Astrocyte (in vitro differentiated cells and primary cell): Measurements from ENCODE around the gene GTF2H3. TPM values are rescaled to one million over a fixed set of nuclear protein-coding genes. Genes with fewer than 3 reads are reported as not detected.

ENCODE experiments used
- DNase-seq: peaks from one replicate; pipeline ENCODE4 v3.0.0-alpha.2; 2010; ENCODE audit warnings: low read depth
- FAIRE-seq: peaks from 2 replicates; lab custom pipeline; 2011; peaks lifted over from hg19 to GRCh38; lab: Jason Lieb, UNC
- H2AFZ ChIP-seq: 2 replicates; pipeline ENCODE4 v1.6.0; 2012; ENCODE audit warnings: low read depth, low read length, inconsistent platforms
- H3K27ac ChIP-seq: 2 replicates; pipeline ENCODE4 v1.5.1; 2011; ENCODE audit warnings: low read depth, low read length, inconsistent platforms
- H3K27me3 ChIP-seq: 2 replicates; pipeline ENCODE4 v1.6.0; 2011; ENCODE audit warnings: low read length, inconsistent platforms; ENCODE audit not compliant: insufficient read depth
- H3K36me3 ChIP-seq: 2 replicates; pipeline ENCODE4 v1.5.1; 2011; ENCODE audit warnings: low read length, inconsistent platforms; ENCODE audit not compliant: insufficient read depth
- H3K4me1 ChIP-seq: 2 replicates; pipeline ENCODE4 v1.5.1; 2011; ENCODE audit warnings: low read length, inconsistent platforms; ENCODE audit not compliant: insufficient read depth
- H3K4me2 ChIP-seq: 2 replicates; pipeline ENCODE4 v1.6.0; 2012; ENCODE audit warnings: low read length, inconsistent platforms
- H3K4me3 ChIP-seq: 2 replicates; pipeline ENCODE4 v1.5.1; 2011; ENCODE audit warnings: low read depth, mild to moderate bottlenecking, low read length, inconsistent platforms; ENCODE audit not compliant: insufficient read depth
- H3K79me2 ChIP-seq: 2 replicates; pipeline ENCODE4 v1.6.0; 2012; ENCODE audit warnings: mild to moderate bottlenecking, low read length, inconsistent platforms; ENCODE audit not compliant: insufficient read depth
- H3K9ac ChIP-seq: 2 replicates; pipeline ENCODE4 v1.6.0; 2012; ENCODE audit warnings: mild to moderate bottlenecking, low read length, inconsistent platforms
- H3K9me3 ChIP-seq: 2 replicates; pipeline ENCODE4 v1.5.1; 2012; ENCODE audit warnings: low read depth, mild to moderate bottlenecking, low read length, inconsistent platforms; ENCODE audit not compliant: insufficient read depth
- H4K20me1 ChIP-seq: 2 replicates; pipeline ENCODE4 v1.6.0; 2012; ENCODE audit warnings: low read length, inconsistent platforms; ENCODE audit not compliant: insufficient read depth
- H3K27ac Mint-ChIP-seq: one replicate; pipeline ENCODE4 v1.8.0; 2021; ENCODE audit warnings: mild to moderate bottlenecking, mixed read lengths; ENCODE audit not compliant: unreplicated experiment
- H3K27me3 Mint-ChIP-seq: one replicate; pipeline ENCODE4 v1.8.0; 2021; ENCODE audit warnings: low read depth, mixed read lengths; ENCODE audit not compliant: unreplicated experiment
- H3K36me3 Mint-ChIP-seq: one replicate; pipeline ENCODE4 v1.8.0; 2021; ENCODE audit warnings: low read depth, mixed read lengths; ENCODE audit not compliant: unreplicated experiment
- H3K4me1 Mint-ChIP-seq: one replicate; pipeline ENCODE4 v1.8.0; 2021; ENCODE audit warnings: low read depth, mixed read lengths; ENCODE audit not compliant: unreplicated experiment
- H3K4me3 Mint-ChIP-seq: one replicate; pipeline ENCODE4 v1.8.0; 2021; ENCODE audit warnings: mild to moderate bottlenecking, moderate library complexity, mixed read lengths; ENCODE audit not compliant: unreplicated experiment
- H3K9me3 Mint-ChIP-seq: one replicate; pipeline ENCODE4 v1.8.0; 2021; ENCODE audit warnings: mild to moderate bottlenecking, mixed read lengths; ENCODE audit not compliant: unreplicated experiment
- CTCF ChIP-seq: IDR thresholded peaks from 2 replicates; pipeline ENCODE4 v1.5.1; 2011; ENCODE audit warnings: low read depth, mild to moderate bottlenecking, inconsistent platforms, low read length, moderate library complexity; ENCODE audit not compliant: insufficient read depth
- EZH2 ChIP-seq: IDR thresholded peaks from 2 replicates; pipeline ENCODE4 v1.6.1; 2012; ENCODE audit warnings: mild to moderate bottlenecking, low read length, inconsistent platforms; ENCODE audit not compliant: insufficient read depth
- total RNA-seq: library from RNA; stranded (reverse); gene quantifications from 2 replicates; pipeline ENCODE4 v1.2.1, GENCODE V29; 2021

The GTF2H3 gene
- total RNA-seq, 1 donor from 2014 or later, result 41.2 TPM

DNA sequence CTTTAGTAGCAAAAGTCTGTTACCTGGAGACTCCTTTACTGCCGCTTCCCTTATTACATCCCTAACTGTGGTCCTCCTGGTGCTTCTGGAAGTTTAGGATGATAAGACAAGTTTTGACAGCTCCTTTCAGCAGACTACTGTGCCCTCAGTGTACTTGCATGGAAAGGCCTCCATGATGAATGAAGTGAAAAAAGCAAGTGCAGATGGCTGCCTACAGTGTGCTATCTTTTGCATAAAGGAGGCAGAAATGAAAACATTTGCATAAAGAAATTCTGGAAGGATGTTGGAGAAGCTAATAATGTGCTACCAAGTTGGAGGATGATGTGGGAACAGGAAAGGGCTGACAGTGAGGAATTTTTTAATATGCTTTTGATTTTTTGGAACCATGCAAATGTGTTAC is 41.8 kb downstream of the GTF2H3 start:
- peaks cover 2% of the 10 kb centered on the region for H3K4me1 Mint-ChIP-seq
- no peak overlapping the region for H3K27ac ChIP-seq
- peaks cover 13% of the 10 kb centered on the region for H3K36me3 Mint-ChIP-seq
- no peak for FAIRE-seq
- H3K4me2 ChIP-seq, result no peak overlapping the region
- H3K4me3 ChIP-seq, result no peak overlapping the region
- H3K79me2 ChIP-seq, result no peaks in the 10 kb centered on the region
- no peaks in the 10 kb centered on the region for H4K20me1 ChIP-seq
- no peaks in the 10 kb centered on the region for H3K27me3 ChIP-seq
- H3K9me3 ChIP-seq, result no peaks in the 10 kb centered on the region
- no peak for TF ChIP-seq CTCF
- no peak for TF ChIP-seq EZH2
- no peak overlapping the region for H3K27ac Mint-ChIP-seq
- no peaks in the 10 kb centered on the region for H3K36me3 ChIP-seq
- H3K9me3 Mint-ChIP-seq, result no peaks in the 10 kb centered on the region
- H3K4me1 ChIP-seq, result peaks cover 13% of the 10 kb centered on the region
- no peak for DNase-seq
- H3K27me3 Mint-ChIP-seq, result no peaks in the 10 kb centered on the region
- H3K4me3 Mint-ChIP-seq, result no peak overlapping the region
- H2AFZ ChIP-seq, result no peak overlapping the region
- H3K9ac ChIP-seq, result no peak overlapping the region

DNA sequence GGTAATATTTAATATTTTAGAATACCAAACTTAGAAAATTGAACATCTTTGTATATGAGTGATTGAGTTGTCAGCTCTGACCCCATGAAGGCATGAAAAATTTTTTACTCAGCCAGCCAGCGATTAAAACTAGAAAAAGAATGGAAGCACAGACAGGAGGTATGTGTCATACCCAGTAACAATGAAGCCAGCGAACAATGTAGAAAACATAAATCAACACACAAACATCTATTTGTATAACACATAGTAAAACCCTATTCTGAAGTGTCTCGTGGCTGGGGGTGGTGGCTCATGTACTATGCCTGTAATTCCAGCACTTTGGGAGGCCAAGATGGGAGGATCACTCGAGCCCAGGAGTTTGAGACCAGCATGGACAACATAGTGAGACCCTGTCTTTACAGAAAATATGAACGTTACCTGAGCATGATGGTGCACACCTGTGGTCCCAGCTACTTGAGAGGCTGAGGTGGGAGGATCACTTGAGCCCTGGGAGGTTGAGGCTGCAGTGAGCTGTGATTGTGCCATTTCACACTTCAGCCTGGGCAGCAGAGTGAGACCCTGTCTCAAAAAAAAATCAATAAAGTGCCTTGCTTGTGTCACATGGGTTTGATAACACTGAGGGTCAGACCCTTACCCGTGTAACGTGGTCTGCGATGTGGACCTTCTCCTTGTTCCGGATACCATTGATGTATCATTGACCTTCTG is 43.1 kb downstream of the GTF2H3 start:
- FAIRE-seq, result no peak
- no peaks in the 10 kb centered on the region for H3K36me3 ChIP-seq
- TF ChIP-seq EZH2 (no peak), CTCF (no peak)
- no peaks in the 10 kb centered on the region for H4K20me1 ChIP-seq
- H3K27ac ChIP-seq, result no peak overlapping the region
- Mint-ChIP-seq H3K27ac (no peak overlapping the region), H3K9me3 (no peaks in the 10 kb centered on the region), H3K36me3 (peaks cover 20% of the 10 kb centered on the region), H3K4me3 (no peak overlapping the region), H3K27me3 (no peaks in the 10 kb centered on the region), H3K4me1 (peaks cover 2% of the 10 kb centered on the region)
- no peaks in the 10 kb centered on the region for H3K79me2 ChIP-seq
- no peak overlapping the region for H2AFZ ChIP-seq
- no peaks in the 10 kb centered on the region for H3K27me3 ChIP-seq
- H3K4me1 ChIP-seq, result peaks cover 4% of the 10 kb centered on the region
- no peak overlapping the region for H3K9ac ChIP-seq
- no peak overlapping the region for H3K4me3 ChIP-seq
- no peak overlapping the region for H3K4me2 ChIP-seq
- H3K9me3 ChIP-seq, result no peaks in the 10 kb centered on the region
- no peak for DNase-seq

GRCh38 chr12:123678981-123679380 is 45.4 kb downstream of the GTF2H3 start:
- no peaks in the 10 kb centered on the region for H3K79me2 ChIP-seq
- Mint-ChIP-seq H3K4me3 (no peak overlapping the region), H3K27me3 (no peaks in the 10 kb centered on the region), H3K4me1 (no peaks in the 10 kb centered on the region), H3K27ac (no peak overlapping the region), H3K9me3 (no peaks in the 10 kb centered on the region), H3K36me3 (peaks cover 15% of the 10 kb centered on the region)
- no peaks in the 10 kb centered on the region for H4K20me1 ChIP-seq
- H3K36me3 ChIP-seq, result no peaks in the 10 kb centered on the region
- no peak overlapping the region for H3K4me3 ChIP-seq
- FAIRE-seq, result no peak
- H3K27me3 ChIP-seq, result no peaks in the 10 kb centered on the region
- H3K9me3 ChIP-seq, result no peaks in the 10 kb centered on the region
- no peaks in the 10 kb centered on the region for H3K4me1 ChIP-seq
- no peak overlapping the region for H2AFZ ChIP-seq
- H3K27ac ChIP-seq, result no peak overlapping the region
- no peak overlapping the region for H3K4me2 ChIP-seq
- DNase-seq, result no peak
- H3K9ac ChIP-seq, result no peak overlapping the region
- TF ChIP-seq EZH2 (no peak), CTCF (no peak)
